Endometrium (tissue), 2 donors: ENCODE measurements around the gene PRAMEF18.
"Not testable (repeated sequence)": the region's sequence is repeated elsewhere in the genome, so short reads cannot be mapped to it uniquely, and the experiment has no call there.

ENCODE experiments used
- FAIRE-seq: peaks from 2 replicates; lab custom pipeline; 2012; peaks lifted over from hg19 to GRCh38; lab: Jason Lieb, UNC
- donor health status: control.
- donor health status: control.

PRAMEF18 gene, protein sequence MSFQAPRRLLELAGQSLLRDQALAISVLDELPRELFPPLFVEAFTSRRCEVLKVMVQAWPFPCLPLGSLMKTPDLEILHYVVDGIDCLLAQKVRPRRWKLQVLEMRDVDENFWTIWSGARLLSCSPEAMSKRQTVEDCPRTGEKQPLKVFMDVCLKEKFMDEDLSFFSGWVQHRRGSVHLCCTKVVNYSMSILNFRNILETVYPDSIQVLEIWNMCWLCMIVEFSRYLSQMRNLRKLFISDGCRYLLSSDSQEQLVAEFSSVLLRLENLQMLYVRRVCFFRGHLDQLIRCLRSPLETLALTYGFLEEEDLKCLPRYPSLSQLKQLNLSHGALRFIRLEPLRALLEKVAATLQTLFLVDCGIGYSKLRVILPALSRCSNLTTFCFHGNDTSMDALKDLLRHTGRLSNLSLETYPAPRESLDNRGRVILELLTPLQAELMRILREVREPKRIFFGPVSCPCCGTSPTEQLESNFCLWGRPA

DNA sequence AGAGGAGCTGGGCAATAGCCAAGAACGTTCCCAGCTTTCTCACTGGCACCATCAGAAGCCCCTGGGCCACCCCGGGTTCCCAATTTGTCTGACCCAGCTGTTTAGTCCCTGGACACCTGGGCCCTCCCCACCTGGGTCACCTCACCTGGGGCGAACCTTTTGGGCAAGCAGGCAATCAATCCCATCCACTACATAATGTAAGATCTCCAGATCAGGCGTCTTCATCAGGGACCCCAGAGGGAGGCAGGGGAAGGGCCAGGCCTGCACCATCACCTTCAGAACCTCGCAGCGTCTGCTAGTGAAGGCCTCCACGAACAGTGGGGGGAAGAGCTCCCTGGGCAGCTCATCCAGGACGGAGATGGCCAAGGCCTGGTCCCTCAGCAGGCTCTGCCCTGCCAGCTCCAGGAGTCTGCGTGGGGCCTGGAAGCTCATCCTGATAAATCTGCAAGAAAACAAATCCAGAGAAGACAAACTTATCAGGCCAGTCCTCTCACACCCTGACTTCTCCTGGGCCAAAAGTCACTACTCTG lies at the start of gene PRAMEF18:
PRAMEF18 (minus strand) TSS at position 480 of the 530 bp plus-strand sequence; CDS start at position 432, 48 bp downstream.
- not testable (repeated sequence) for FAIRE-seq

DNA sequence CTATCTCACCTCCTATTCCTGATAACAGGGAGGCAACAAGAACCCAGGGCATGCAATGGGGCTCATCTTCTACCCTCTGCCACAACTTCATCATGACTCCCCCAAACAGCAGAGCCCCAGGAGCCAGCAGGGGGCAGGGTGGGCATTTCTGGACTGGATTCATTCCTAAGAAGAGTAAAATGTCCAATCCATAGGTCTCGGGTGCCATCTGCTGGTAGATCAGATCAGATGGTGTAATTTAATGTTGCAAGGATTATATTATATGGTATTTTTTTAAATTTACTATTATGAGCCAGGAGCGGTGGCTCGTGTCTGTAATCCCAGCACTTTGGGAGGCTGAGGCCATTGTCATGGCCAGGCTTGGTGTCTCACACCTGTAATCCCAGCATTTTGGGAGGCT lies 39.2 kb upstream of the PRAMEF18 start:
- FAIRE-seq = peak; percentile 21

DNA sequence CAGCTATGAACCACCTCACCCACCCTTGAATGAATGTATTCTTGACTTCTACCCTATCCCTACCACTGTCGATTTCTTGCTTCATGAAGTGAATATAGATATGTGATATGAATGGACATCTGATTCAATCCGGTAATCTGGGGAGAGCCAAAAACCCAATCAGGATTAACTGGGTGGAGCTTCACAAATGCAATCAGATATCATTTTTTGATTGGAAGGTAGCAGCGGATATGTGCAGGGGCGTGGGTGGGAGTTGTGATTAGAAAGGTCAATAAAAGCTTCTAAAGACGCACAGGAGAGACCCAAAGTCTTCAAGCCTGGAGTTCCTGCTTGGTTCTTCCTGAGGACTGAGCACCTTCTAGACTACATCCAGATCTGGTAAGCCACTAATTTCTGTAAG lies 27.9 kb upstream of the PRAMEF18 start, which contains the start of gene PRAMEF5:
PRAMEF5 (plus strand) TSS at position 301 of the 400 bp plus-strand sequence. CDS start 5,071 bp downstream, outside the sequence.
- FAIRE-seq = not testable (repeated sequence)

DNA sequence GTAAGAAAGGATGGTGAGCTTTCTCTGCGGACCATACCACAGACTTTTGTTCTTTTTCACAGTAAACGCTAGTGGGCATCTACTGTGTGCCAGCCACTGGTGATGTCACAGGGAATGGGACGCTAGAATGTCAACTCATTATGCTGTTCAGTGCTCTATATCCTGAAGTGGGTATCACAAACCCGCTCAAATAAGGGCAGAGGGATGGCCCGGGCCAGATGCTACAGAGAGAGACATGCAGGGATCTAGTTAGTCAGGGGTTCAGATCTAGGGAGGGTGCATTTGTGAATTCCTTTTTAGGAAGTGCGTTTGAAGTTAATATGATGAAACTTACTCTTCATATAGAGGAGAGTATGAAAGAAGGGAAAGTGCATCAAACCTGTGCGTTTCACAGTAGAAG lies 21.2 kb upstream of the PRAMEF18 start:
- not testable (repeated sequence) for FAIRE-seq

DNA sequence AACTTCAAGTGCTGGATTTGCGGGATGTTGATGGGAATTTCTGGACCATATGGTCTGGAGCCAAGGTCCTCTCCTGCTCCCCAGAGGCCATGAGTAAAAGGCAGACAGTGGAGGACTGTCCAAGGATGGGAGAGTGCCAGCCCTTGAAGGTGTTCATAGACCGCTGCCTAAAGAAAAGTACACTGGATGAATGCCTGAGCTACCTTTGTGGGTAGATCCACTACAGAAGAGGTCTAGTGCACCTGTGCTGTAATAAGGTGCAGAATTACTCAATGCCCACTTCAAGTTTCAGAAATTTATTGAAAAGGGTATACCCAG lies 20.6 kb upstream of the PRAMEF18 start:
- FAIRE-seq = not testable (repeated sequence)

DNA sequence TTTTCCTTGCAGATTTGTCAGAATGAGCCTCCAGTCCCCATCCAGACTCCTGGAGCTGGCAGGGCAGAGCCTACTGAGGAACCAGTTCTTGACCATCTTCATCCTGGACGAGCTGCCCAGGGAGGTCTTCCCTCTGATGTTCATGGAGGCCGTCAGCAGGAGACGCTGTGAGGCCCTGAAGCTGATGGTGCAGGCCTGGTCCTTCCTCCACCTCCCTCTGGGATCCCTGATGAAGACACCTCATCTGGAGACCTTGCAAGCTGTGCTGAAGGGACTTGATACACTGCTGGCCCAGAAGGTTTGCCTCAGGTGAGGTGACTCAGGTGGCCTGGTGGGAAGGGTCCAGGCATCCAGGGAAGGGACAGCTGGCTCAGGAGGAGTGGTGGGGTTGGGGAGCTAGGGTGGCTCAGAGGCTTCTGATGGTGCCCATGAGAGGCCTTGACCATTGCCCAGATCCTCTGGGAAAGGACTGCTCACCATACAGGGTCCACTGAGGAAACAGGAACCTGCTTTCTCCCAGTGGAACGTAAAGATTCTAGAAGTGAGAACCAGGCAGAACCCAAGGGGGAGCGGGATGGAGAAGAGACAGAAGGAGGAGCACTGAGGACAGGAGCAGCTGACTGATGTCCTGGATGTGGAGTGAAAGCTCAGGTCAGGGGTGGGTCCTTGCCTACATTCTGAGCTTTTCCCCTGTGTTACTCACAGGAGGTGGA lies 20.0 kb upstream of the PRAMEF18 start:
- FAIRE-seq = not testable (repeated sequence)

DNA sequence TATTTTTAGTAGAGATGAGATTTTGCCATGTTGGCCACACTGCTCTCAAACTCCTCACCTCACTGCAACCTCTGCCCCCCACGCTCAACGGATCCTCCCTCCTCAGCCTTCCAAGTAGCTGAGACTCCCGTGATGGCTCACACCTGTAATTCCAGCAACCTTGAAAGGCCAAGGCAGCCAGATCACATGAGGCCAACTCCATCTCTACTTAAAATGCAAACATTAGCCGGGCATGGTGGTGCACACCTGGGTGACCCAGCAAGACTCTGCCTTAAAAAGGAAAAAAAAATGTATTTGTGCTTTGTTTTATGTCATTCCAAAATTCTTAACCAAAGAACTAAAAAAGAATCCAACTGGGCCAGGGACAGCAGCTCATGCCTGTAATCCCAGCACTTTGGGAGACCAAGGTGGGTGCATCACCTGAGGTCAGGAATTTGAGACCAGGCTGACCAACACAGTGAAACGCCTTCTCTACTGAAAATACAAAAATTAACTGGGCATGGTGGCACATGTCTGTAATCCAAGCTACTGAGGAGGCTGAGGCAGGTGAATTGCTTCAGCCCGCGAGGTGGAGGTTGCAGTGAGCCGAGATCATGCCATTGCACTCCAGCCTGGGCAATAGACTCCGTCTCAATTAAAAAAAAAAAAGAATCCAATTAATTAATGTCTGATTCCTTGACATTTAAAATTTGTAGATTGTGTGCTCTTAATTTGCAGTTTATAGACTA lies 17.7 kb upstream of the PRAMEF18 start:
- not testable (repeated sequence) for FAIRE-seq

DNA sequence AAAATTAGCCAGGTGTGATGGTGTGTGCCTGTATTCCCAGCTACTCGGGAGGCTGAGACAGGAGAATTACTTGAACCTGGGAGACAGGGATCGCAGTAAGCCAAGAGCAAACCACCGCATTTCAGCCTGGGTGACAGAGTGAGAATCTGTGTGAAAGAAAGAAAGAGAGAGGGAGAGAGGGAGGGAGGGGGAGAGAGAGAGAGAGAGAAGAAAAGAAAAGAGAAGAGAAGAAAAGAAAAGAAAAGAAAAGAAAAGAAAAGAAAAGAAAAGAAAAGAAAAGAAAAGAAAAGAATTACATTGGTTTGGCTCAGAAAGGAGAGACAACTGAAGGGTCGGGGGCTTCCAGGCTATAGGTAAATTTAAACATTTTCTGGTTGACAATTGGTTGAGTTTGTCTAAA lies 13.7 kb upstream of the PRAMEF18 start:
- not testable (repeated sequence) for FAIRE-seq

DNA sequence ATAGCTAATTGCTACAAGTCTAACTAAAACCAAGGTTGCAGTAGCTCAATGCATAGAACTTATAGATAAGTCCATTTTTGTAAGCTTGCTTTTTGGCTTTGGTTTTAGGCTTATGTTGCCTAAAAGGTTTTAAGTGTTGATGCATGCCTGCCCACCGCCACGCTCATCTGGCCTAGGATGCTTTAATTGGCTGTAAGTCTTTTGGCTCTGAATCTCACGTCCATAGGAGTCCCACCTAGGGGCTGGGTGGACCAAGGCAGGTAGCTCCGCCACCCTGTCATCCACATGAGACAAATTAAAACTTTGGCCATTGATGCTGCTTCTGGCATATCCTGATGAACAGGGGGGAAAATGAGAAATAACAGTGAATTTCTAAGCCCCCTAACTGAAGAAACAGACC lies 11.6 kb upstream of the PRAMEF18 start:
- not testable (repeated sequence) for FAIRE-seq

DNA sequence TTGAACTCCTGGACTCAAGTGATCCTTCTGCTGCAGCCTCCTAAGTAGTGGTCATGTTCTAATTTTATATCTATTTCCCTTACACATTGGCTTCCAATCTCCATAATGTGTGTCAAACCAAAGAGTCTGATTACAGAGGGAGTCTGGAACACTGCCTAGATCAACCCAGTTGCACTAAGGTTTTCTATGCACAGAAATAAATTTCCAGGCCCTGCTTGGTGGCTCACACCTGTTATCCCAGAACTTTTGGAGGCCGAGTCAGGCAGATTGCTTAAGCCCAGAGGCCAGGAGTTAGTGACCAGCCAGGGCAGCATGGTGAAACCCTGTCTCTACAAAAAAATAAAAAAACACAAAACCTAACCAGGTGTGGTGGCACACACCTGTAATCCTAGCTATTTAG lies 8.1 kb upstream of the PRAMEF18 start:
- FAIRE-seq = not testable (repeated sequence)

DNA sequence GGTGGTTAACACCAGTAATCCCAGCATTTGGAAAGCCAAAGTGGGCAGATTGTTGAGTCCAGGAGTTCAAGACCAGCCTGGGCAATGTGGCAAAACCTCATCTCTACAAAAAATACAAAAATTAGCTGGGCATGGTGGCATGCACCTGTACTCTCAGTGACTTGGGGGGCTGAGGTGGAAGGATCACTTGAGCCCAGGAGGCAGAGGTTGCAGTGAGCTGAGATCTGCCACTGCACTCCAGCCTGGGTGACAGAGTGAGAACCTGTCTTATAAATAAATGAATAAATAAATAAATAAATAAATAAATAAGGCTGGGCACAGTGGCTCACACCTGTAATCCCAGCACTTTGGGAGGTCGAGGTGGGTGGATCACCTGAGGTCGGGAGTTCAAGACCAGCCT lies 6.1 kb upstream of the PRAMEF18 start:
- not testable (repeated sequence) for FAIRE-seq

DNA sequence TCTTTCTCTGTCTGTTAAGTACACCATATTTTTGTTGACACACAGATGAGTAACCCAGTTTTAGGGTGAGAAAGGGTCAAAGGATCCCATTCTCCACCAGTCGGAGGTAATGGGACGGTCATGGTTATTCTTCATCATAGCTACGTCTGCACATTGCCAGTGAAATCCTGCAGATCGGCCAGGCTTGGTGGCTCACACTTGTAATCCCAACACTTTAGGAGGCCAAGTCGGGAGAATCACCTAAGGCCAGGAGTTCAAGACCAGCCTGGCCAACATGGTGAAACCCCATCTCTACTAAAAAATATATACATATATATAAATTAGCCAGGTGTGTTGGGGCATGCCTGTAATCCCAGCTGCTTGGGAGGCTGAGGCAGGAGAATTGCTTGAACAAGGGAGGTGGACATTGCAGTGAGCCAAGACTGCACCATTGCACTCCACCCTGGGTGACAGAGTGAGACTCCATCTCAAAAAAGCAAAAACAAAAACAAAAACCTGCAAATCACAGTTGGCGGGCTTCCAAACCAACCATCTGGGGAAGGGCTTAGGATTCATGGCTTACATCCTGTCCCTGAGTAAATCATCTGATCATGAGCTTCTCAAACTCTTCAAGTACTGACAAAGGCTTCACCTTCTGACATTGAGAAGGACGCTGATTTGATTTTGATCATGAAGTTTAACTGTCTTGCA lies 5.3 kb upstream of the PRAMEF18 start:
- not testable (repeated sequence) for FAIRE-seq

DNA sequence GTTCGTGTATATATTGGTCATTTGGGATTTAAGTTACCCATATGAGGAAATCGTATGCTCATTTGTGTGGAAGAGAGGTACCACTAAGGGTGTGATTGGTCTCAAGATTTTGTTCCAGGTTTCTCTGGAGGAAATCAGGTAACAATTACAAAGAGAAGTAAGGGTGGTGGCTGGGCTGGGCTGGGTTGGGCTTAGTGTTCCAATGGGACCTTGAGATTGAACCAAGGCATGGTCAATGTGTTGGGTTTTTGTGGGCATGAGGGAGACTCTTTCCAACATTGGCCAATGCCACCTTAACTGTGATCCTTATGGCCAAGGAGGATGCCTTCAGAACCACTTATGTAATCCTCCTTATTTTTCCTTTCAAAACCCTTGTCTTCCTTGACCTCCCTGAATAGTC lies 4.6 kb upstream of the PRAMEF18 start:
- FAIRE-seq = not testable (repeated sequence)

DNA sequence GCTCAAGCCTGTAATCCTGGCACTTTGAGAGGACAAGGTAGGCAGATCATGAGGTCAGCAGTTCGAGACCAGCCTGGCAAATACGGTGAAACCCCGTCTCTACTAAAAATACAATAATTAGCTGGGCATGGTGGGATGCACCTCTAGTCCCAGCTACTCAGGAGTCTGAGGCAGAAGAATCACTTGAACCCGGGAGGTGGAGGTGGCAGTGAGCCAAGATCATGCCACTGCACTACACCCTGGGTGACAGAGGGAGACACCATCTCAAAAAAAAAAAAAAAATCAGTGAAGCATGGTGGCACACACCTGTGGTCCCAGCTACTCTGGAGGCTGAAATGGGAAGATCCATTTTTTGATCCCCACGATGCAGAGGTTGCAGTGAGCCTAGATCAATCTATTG lies 4.1 kb upstream of the PRAMEF18 start:
- FAIRE-seq = not testable (repeated sequence)

DNA sequence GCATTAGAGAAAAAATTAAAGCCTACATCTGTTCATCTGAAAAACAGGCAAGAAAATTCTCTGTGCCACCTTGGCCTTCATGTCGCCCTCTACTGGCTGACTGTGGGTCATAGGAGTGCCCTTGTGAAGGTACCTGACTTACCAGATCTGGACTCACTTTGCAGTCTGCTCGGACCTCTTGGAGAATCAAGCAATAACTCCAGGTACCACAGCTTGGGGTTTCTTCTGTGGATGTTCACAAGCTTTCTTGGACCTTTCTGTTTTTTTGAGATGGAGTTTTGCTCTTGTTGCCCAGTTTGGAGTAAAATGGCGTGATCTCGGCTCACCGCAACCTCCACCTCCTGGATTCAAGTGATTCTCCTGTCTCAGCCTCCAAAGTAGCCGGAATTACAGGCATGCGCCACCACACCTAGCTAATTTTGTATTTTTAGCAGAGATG lies 2.4 kb upstream of the PRAMEF18 start:
- no peak for FAIRE-seq

DNA sequence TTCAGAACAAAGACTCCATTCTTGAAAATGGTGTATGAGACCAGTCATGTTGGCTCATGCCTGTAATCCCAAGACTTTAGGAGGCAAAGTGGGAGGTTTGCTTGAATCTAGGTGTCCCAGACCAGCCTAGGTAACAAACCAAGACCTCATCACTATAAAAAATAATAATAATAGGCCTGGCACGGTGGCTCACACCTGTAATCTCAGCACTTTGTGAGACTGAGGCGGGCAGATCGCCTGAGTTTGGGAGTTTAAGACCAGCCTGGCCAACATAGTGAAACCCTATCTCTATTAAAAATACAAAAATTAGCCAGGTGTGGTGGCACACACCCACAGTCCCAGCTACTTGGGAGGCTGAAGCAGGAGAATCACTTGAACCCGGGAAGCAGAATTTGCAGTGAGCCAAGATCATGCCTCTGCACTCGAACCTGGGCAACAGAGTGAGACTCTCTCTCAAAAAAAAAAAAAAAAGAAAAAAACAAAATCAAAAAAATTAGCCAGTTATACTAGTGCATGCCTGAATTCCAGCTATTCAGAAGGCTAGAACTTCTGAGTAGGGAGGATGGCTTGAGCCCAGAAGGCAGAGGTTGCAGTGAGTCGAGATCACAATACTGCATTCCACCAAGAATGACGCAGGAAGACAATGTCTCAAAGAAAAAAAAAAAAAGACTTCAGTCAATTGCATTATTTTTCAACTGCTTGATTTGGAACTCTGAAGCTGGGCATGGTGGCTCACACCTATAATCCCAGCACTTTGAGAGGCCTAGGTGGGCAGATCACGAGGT lies 1.5 kb upstream of the PRAMEF18 start:
- FAIRE-seq = not testable (repeated sequence)

DNA sequence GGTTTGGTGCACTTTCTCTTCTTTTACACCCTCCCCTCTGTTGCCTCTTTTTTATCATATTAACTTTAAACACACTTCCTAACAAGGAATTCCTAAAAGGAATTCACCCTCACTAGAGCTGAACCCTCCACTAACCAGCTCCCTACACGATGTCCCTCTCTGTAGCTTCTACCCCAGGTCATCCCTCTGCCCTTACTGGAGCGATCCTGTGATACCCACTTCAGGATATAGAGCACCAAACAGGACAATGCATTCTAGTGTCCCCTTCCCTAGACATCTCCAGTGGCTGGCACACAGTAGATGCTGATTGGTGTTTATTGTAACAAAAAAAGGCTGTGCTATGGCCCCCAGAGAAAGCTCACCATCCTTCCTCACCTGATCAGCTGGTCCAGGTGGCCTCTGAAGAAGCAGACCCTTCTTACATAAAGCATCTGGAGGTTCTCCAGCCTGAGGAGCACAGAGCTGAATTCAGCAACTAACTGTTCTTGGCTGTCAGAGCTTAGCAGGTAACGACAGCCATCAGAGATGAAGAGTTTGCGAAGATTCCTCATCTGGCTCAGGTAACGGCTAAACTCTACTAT lies 1.4 kb downstream of the PRAMEF18 start:
- FAIRE-seq = no peak

DNA sequence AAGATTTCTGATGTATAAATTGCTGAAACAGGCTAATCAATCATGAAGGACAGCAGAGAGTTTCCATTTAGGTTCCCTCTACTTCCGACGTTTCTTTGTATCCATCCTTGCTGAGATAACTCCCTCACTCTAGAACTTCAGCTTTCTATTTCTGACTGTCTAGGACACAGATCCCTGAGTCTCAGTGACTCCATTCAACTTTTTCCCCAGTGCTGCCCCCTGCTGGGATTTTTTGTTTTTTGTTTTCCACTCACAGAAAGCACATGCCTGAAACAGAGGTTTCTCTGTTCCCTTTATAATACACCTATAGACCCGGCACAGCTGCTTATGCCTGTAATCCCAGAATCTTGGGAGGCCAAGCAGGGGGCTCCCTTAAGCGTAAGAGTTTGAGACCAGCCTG lies 3.2 kb downstream of the PRAMEF18 start:
- not testable (repeated sequence) for FAIRE-seq

DNA sequence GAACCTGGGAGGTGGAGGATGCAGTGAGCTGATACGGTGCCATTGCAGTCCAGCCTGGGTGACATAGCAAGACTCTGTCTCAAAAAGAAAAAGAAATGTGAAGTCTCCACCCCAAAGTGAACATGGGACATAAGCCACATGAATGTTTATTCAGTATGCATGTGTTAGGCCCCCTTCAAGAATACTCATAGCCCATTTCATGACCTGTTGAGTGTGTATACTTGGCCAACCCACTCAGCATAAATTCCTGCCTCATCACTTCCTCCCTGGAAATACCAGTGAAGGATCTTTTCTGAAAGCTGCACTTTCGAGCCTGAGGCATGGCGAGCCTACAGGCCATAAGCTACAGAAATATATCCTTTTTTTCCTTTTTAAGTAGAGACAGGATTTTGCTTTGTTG lies 6.8 kb downstream of the PRAMEF18 start:
- FAIRE-seq = not testable (repeated sequence)

DNA sequence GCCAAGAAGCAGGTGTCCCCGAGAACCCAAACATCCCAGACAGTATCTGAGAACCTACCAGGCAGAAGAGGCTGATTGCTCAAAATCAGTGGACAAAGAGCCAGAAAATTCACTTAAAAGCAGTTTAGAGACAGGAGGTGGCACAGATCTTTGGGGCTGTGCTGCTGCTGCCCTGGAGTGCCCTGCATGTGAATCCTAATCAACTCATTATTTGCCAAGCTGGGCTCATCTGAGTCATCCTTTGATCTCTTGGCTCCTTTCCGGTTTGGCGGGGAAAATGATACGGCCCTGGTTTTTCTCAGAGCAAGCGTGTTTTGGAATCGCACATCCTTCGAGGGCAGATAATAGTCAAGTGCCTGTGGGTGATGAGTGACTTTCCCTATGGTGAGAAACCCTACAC lies 9.3 kb downstream of the PRAMEF18 start:
- not testable (repeated sequence) for FAIRE-seq
